NAMALWA (cell line): Measurements from ENCODE around the gene IMMP1L.

Experiments
- DNase-seq: peaks from one replicate; pipeline ENCODE4 v3.0.0-alpha.2; 2015; ENCODE audit warnings: low spot score

IMMP1L gene

GRCh38 chr11:31387379-31387778, 122.0 kb downstream of the IMMP1L start:
- no peak for DNase-seq

- DNase-seq = no peak
Measured at GRCh38 chr11:31383116-31383515, 126.3 kb downstream of the IMMP1L start.
